Osteocyte (in vitro differentiated cells): ENCODE data around the gene ATP2A2. TPM values are rescaled to one million over a fixed set of nuclear protein-coding genes. Genes with fewer than 3 reads are reported as not detected.
A peak's percentile ranks its signal among the peaks of the same experiment; 100 is the strongest.

Source experiments
- DNase-seq: peaks from one replicate; pipeline ENCODE4 v3.0.0; 2021; ENCODE audit warnings: mixed read lengths; ENCODE audit not compliant: unreplicated experiment; ENCODE audit errors: extremely low spot score
- H3K27ac Mint-ChIP-seq: one replicate; pipeline ENCODE4 v1.8.0; 2021; ENCODE audit warnings: mild to moderate bottlenecking, mixed read lengths; ENCODE audit not compliant: unreplicated experiment
- H3K27me3 Mint-ChIP-seq: one replicate; pipeline ENCODE4 v1.8.0; 2021; ENCODE audit warnings: mixed read lengths; ENCODE audit not compliant: unreplicated experiment
- H3K36me3 Mint-ChIP-seq: one replicate; pipeline ENCODE4 v1.8.0; 2021; ENCODE audit warnings: mixed read lengths; ENCODE audit not compliant: unreplicated experiment
- H3K4me1 Mint-ChIP-seq: one replicate; pipeline ENCODE4 v1.8.0; 2021; ENCODE audit warnings: mixed read lengths; ENCODE audit not compliant: unreplicated experiment
- H3K4me3 Mint-ChIP-seq: one replicate; pipeline ENCODE4 v1.8.0; 2021; ENCODE audit warnings: mild to moderate bottlenecking, moderate library complexity, mixed read lengths; ENCODE audit not compliant: unreplicated experiment
- H3K9me3 Mint-ChIP-seq: one replicate; pipeline ENCODE4 v1.8.0; 2021; ENCODE audit warnings: mixed read lengths; ENCODE audit not compliant: unreplicated experiment
- CTCF ChIP-seq: fragments of 200-600 bp; sonication (generic); IDR thresholded peaks from 2 replicates; pipeline ENCODE4 v1.5.0; 2021; ENCODE audit warnings: antibody characterized with exemption, mild to moderate bottlenecking, moderate library complexity
- total RNA-seq: library from RNA; stranded (reverse); gene quantifications from 2 replicates; pipeline ENCODE4 v1.2.1, GENCODE V29; 2021

ATP2A2 gene
- total RNA-seq, 1 donor from 2014 or later = 183 TPM

GRCh38 chr12:110311903-110312302 is 30.9 kb downstream of the ATP2A2 start:
- H3K4me1 Mint-ChIP-seq = peaks cover 48% of the 10 kb centered on the region
- H3K4me3 Mint-ChIP-seq = no peak overlapping the region
- no peaks in the 10 kb centered on the region for H3K27me3 Mint-ChIP-seq
- TF ChIP-seq CTCF = no peak
- H3K9me3 Mint-ChIP-seq = no peaks in the 10 kb centered on the region
- no peak overlapping the region for H3K27ac Mint-ChIP-seq
- peaks cover 36% of the 10 kb centered on the region for H3K36me3 Mint-ChIP-seq
- DNase-seq = no peak

- Mint-ChIP-seq H3K27ac (peak overlapping the region; percentile 78), H3K36me3 (peaks cover 33% of the 10 kb centered on the region), H3K9me3 (no peaks in the 10 kb centered on the region), H3K4me3 (no peak overlapping the region), H3K27me3 (no peaks in the 10 kb centered on the region), H3K4me1 (peaks cover 47% of the 10 kb centered on the region)
- TF ChIP-seq CTCF = no peak
- DNase-seq = no peak
These were observed 31.7 kb downstream of the ATP2A2 start for GRCh38 chr12:110312581-110313360.

GRCh38 chr12:110314308-110314707 is 33.3 kb downstream of the ATP2A2 start:
- no peak for DNase-seq
- peaks cover 45% of the 10 kb centered on the region for H3K4me1 Mint-ChIP-seq
- no peak overlapping the region for H3K4me3 Mint-ChIP-seq
- no peak for TF ChIP-seq CTCF
- no peaks in the 10 kb centered on the region for H3K9me3 Mint-ChIP-seq
- no peaks in the 10 kb centered on the region for H3K27me3 Mint-ChIP-seq
- peaks cover 29% of the 10 kb centered on the region for H3K36me3 Mint-ChIP-seq
- H3K27ac Mint-ChIP-seq = peak overlapping the region; percentile 64

- Mint-ChIP-seq H3K27me3 (no peaks in the 10 kb centered on the region), H3K4me1 (peaks cover 45% of the 10 kb centered on the region), H3K4me3 (no peak overlapping the region), H3K27ac (peak overlapping the region; percentile 75), H3K36me3 (peaks cover 21% of the 10 kb centered on the region), H3K9me3 (no peaks in the 10 kb centered on the region)
- DNase-seq = no peak
- TF ChIP-seq CTCF = no peak
These were observed 35.8 kb downstream of the ATP2A2 start for GRCh38 chr12:110316861-110317260.

GRCh38 chr12:110317911-110318310 is 36.9 kb downstream of the ATP2A2 start:
- H3K27me3 Mint-ChIP-seq = no peaks in the 10 kb centered on the region
- no peak for TF ChIP-seq CTCF
- H3K27ac Mint-ChIP-seq = peak overlapping the region; percentile 87
- H3K4me1 Mint-ChIP-seq = peaks cover 37% of the 10 kb centered on the region
- DNase-seq = no peak
- H3K4me3 Mint-ChIP-seq = no peak overlapping the region
- H3K9me3 Mint-ChIP-seq = no peaks in the 10 kb centered on the region
- H3K36me3 Mint-ChIP-seq = peaks cover 23% of the 10 kb centered on the region
